ENCODE data around the gene PIK3R2. TPM values are rescaled to one million over a fixed set of nuclear protein-coding genes. Genes with fewer than 3 reads are reported as not detected.

The PIK3R2 gene
- total and polyA plus RNA-seq, 2 of the 13 experiments (the other 11 are each of a cell fraction or from before 2014, with no cell fraction given), result 18.6 to 25.3 TPM

DNA sequence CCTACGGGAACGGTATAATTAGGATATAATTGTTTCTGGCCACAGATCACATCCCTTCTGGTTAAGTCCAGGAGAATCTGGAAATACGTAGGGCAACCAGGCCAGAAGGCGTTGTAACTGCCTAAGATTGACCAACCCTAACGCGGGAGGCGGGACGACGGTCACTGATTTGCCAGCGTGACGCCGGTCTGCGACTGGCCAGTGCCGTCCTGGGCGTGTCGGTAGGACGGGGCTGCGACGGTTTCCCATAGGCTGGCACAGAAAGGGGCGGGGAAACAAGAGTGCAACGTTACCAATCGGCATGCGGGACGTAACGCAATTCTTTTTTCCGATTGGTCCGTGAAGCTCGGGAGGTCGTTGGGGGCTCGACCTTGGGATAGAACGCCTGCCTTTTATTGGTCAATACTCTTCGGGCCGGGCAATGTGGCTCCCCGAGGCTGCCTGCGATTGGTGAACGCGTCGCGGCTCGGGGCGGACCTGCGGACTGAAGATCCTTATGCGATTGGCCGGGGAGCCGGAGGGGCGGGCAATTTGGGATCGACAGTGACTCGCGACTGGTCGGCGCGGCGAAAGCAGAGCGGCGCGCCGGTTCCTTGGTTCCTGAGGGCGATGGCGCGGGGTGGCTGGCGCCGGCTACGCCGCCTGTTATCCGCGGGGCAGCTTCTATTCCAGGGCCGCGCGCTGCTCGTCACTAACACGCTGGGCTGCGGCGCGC, 39.9 kb downstream of the PIK3R2 start, which contains the start of gene MPV17L2 (continued):
- no peak for TF ChIP-seq STAT5B (CRISPR knock-in tag; IDR thresholded peaks at IDR 0.05)
- TF ChIP-seq NRL (CRISPR knock-in tag; IDR thresholded peaks at IDR 0.05; ENCODE audit: borderline replicate concordance), result peak; percentile 80; the same call in 1 of the 2 replicates
- TF ChIP-seq ZNF792 (CRISPR knock-in tag; IDR thresholded peaks at IDR 0.05), result no peak
- TF ChIP-seq PRDM10 (CRISPR knock-in tag; IDR thresholded peaks at IDR 0.05; ENCODE audit: low read depth), result no peak
- TF ChIP-seq SIX4 (CRISPR knock-in tag; IDR thresholded peaks at IDR 0.05), result no peak
- 0 out of 2 replicates have a peak, but pooled peaks have one; percentile 41 for TF ChIP-seq TRAFD1 (CRISPR knock-in tag; IDR thresholded peaks at IDR 0.05; ENCODE audit: borderline replicate concordance)
- no peak for TF ChIP-seq GZF1 (CRISPR knock-in tag; IDR thresholded peaks at IDR 0.05)
- TF ChIP-seq ZNF225 (CRISPR knock-in tag; IDR thresholded peaks at IDR 0.05), result no peak
- no peak for TF ChIP-seq THAP8 (CRISPR knock-in tag; IDR thresholded peaks at IDR 0.05; ENCODE audit: borderline replicate concordance)
- TF ChIP-seq CHCHD3 (CRISPR knock-in tag; IDR thresholded peaks at IDR 0.05), result no peak
- TF ChIP-seq MTF2 (CRISPR knock-in tag; IDR thresholded peaks at IDR 0.05; ENCODE audit: borderline replicate concordance), result no peak
- TF ChIP-seq KMT2B (CRISPR knock-in tag; IDR thresholded peaks at IDR 0.05), result no peak
- no peak for TF ChIP-seq EP300 (IDR thresholded peaks at IDR 0.05; ENCODE audit: low read depth in 2 of 2, low read length in 2 of 2)
- no peak for TF ChIP-seq EP300 (CRISPR knock-in tag; IDR thresholded peaks at IDR 0.05; ENCODE audit: borderline replicate concordance)
- TF ChIP-seq, protein P1, sequence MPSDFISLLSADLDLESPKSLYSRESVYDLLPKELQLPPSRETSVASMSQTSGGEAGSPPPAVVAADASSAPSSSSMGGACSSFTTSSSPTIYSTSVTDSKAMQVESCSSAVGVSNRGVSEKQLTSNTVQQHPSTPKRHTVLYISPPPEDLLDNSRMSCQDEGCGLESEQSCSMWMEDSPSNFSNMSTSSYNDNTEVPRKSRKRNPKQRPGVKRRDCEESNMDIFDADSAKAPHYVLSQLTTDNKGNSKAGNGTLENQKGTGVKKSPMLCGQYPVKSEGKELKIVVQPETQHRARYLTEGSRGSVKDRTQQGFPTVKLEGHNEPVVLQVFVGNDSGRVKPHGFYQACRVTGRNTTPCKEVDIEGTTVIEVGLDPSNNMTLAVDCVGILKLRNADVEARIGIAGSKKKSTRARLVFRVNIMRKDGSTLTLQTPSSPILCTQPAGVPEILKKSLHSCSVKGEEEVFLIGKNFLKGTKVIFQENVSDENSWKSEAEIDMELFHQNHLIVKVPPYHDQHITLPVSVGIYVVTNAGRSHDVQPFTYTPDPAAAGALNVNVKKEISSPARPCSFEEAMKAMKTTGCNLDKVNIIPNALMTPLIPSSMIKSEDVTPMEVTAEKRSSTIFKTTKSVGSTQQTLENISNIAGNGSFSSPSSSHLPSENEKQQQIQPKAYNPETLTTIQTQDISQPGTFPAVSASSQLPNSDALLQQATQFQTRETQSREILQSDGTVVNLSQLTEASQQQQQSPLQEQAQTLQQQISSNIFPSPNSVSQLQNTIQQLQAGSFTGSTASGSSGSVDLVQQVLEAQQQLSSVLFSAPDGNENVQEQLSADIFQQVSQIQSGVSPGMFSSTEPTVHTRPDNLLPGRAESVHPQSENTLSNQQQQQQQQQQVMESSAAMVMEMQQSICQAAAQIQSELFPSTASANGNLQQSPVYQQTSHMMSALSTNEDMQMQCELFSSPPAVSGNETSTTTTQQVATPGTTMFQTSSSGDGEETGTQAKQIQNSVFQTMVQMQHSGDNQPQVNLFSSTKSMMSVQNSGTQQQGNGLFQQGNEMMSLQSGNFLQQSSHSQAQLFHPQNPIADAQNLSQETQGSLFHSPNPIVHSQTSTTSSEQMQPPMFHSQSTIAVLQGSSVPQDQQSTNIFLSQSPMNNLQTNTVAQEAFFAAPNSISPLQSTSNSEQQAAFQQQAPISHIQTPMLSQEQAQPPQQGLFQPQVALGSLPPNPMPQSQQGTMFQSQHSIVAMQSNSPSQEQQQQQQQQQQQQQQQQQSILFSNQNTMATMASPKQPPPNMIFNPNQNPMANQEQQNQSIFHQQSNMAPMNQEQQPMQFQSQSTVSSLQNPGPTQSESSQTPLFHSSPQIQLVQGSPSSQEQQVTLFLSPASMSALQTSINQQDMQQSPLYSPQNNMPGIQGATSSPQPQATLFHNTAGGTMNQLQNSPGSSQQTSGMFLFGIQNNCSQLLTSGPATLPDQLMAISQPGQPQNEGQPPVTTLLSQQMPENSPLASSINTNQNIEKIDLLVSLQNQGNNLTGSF (CRISPR knock-in tag; IDR thresholded peaks at IDR 0.05), result 0 out of 2 replicates have a peak, but pooled peaks have one; percentile 49
- TF ChIP-seq ZSCAN25 (CRISPR knock-in tag; IDR thresholded peaks at IDR 0.05), result no peak
- TF ChIP-seq MLLT10 (CRISPR knock-in tag; IDR thresholded peaks at IDR 0.05), result no peak
- TF ChIP-seq ZNF354B (CRISPR knock-in tag; IDR thresholded peaks at IDR 0.05), result 0 out of 2 replicates have a peak, but pooled peaks have one; percentile 52
- TF ChIP-seq ZNF121 (CRISPR knock-in tag; IDR thresholded peaks at IDR 0.05), result no peak
